GM18867 (cell line): ENCODE measurements around the gene C6orf163.
A peak's percentile ranks its signal among the peaks of the same experiment; 100 is the strongest.

Experiments used
- ATAC-seq: cut with Tn5 transposase; IDR thresholded peaks from one replicate; pipeline ENCODE4 v1.9.1; 2021; ENCODE audit warnings: mild to moderate bottlenecking, moderate library complexity; ENCODE audit not compliant: unreplicated experiment

Gene C6orf163

GRCh38 chr6:87356181-87356580 lies 11.6 kb downstream of the C6orf163 start:
- no peak for ATAC-seq

DNA sequence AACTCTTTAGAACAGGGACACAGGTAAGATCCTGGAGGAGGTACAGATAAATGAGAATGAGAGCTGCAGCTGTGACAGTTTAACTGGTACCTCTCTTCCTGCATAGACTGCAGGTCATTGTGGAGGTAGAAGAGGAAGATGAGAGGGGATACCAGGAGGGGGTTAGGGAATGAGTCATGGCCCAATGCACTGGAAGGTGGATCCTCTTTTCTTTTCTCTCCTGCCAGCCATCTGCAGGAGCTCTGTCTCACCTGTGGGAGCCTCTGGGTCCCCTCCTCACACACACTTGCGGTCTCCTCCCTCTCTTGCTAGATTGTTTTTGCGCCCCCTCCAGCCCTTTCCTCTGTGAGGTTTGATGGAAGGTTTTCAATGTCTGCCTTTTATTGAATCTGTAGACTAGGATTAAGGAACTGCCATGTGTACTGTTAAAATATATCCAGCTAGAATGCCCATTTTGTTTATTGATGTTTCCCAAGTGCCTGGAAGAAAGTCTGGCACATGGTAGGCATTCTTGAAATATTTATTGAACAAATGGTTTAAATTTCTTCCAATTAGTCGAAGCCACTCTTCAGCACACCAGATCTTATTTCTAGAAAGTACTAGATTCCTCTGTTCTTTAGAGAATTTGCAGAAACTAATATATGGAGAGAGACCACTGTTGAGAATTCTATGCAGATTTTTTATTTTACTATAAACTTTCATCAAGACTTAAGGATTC lies 13.0 kb downstream of the C6orf163 start:
- ATAC-seq, result no peak

GRCh38 chr6:87364602-87365252 lies 20.1 kb downstream of the C6orf163 start:
- ATAC-seq, result no peak

DNA sequence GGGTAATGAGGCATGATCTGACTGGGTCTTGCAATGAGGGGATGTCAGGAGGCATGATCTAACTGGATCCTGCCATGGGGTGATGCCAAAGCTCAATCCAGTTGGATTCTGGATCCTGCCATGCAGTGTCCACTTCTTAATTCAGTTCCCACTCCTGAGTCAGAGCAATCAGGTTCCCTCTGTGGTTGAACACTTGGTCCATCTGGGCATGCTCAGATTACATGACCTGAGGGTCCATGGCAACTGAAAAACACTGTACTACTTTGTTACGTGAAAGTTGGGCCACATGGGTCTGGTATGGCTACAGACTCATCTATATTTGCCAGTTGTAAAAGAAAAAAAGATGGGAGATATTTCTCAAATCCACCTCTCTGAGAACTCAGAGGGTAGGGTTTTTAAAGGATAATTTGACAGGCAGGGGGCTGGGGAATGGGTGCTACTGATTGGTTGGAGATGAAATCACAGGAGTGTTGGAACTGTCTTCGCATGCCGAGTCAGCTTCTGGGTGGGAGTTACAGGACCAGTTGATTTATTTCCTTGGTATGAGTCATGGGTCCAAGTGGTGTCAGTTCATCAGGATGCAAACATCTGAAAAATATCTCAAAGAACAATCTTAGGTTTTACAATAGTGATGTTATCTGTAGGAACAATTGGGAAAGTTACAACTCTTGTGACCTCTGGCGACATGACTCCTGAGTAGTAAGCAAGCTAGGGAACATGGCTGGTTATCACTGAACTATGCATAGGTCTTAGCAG lies 21.6 kb downstream of the C6orf163 start:
- no peak for ATAC-seq

DNA sequence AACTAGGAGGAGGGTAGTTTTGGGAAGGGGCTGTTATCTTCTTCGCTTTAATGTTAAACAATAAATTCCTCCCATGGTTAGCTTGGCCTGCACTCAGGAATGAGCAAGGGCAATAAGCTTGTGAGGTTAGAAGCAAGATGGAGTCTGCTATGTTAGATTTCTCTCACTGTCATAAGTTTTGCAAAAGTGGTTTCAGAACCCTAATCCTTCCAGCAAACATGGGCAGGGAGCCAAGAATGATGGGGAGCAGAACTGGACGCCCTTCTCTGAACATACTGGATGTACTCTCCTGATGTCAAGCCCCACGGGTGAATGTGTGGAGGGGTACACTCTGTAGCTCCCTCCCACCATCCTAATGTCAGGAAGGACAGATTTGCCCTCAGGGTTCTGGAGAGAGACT lies 22.3 kb downstream of the C6orf163 start:
- no peak for ATAC-seq

DNA sequence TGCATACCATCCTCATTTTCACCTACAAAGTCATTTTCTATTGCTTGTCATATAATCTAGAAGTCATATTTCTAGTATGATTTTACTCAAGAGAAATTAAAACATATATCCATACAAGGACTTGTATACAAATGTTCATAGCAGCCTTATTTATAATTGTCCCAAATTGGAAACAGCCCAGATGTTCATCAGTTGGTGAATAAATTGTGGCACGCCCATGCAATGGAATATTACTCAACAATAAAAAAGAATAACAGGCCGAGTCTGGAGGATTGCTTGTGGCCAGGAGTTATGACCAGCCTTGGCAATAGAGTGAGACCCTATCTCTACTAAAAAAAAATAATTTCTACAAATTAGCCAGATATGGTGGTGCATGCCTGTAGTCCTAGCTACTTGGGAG lies 28.8 kb downstream of the C6orf163 start:
- ATAC-seq, result no peak

- ATAC-seq, result no peak
Observed at GRCh38 chr6:87375315-87375714, 30.7 kb downstream of the C6orf163 start.

DNA sequence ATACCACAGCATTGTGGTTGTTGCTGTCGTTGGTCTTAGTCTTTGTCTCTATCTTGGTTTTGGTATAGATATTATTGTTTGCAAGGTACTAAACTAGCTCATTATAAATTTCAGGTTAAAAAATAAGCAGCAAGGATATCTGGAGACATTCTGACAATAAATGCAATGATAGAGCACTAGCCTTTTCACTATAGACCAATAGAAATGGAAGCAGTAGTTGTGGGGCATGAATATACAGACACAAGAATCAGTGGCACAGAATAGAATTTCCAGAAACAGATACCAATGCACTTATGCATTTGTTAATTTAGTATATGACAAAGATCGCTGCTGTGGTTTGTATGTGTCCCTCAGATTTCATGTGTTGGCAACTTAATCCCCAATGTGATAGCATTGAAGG lies 32.0 kb downstream of the C6orf163 start:
- ATAC-seq, result no peak

- peak; percentile 44 for ATAC-seq
Observed at GRCh38 chr6:87378947-87379346, 34.3 kb downstream of the C6orf163 start.

DNA sequence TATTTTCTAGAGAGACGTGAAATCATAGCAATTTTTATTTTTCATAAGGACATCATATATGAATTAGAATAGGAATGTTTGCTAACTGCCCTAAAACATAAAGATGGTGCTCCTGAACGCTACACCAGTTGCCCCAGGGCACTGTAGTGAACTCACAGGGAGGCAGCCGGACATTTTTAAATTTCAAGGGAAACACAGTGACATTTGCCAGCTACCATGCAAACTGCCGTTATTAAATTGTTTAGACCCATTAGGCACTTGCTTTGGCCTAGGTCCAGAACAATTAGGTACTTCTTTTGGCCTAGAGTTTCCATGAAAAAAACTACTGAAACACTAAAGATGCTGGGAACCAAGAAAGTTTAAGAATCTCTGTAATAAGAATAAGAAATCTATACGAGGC lies 38.2 kb downstream of the C6orf163 start:
- no peak for ATAC-seq

DNA sequence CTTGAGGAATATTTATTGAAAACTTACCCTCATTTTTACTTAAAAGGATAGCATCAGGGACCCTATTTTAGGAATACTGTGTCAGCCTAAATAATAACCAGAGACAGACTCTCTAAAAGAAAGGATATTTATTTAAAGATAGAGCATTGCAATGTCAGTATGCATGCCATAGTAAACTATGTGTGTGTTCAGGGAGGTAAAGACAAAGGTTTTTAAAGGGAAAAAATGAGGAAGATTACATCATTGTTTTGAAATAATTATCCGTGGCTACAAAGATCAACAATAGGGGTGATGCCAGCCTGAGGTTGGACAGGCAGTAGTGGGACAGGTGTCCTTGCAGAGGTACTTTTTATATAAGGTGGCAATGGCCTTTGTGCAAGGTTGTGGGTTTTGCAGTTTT lies 39.4 kb downstream of the C6orf163 start:
- no peak for ATAC-seq

DNA sequence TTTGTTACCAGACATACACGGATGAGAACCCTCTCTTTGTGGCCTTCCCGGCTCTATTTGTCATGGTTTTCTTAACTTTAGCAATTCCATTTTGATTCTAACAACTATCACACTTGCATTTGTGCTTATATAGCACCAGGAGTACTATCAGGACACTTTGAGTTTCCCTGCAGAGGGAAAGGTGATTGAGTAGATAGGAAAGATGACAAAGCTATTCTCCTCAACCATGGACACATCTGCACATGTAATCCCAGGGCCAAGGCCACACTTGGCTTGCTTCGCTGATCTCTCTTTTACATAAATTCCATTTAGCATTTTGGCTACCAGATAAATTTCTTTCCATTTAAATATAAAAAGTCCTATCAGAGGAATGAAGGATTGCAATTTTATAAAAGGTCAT lies 39.8 kb downstream of the C6orf163 start:
- ATAC-seq, result no peak

DNA sequence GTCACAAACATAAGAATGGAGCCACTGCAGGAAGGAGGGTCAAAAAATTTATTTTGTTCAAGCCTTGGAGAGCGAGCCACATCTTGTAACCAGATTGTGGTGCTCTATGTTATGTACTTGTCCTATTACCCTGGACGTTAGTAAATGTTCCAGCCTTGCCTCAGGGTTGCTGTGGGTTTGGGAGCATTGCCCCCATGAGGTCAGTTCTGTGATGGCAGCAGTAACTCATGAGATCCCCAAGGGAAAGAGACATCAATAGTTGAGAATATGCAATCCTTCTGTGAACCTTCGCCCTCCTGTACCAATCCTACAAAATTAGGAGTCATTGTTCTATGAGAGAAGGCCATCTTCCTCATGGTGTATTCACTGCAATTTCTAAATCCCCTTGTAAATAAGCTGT lies 46.7 kb downstream of the C6orf163 start:
- ATAC-seq, result peak; percentile 62

- ATAC-seq, result peak; percentile 83
Observed at GRCh38 chr6:87393026-87393622, 48.5 kb downstream of the C6orf163 start.

GRCh38 chr6:87395431-87395830 lies 50.8 kb downstream of the C6orf163 start:
- no peak for ATAC-seq

- ATAC-seq, result peak; percentile 90
Observed at GRCh38 chr6:87396595-87397392, 52.2 kb downstream of the C6orf163 start.

DNA sequence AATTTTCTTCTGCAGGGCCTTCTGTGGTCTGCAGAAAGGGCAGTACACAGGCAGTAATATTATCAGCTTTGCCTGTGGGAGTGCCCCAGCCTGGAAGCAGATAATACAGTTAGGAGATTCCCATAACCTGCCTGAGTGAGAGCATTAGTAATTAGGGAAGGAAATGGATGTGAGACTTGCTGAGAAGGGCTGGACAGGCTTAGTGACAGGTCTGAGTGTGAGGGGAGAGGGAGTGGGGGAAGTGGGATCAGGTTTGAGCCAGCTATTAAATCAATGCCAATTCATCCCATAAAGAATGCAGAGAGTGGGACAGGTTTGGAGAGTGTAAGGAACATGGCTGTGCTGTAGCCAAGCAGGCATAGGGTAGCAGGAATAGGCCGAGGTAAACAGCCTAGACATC lies 53.0 kb downstream of the C6orf163 start:
- no peak for ATAC-seq

GRCh38 chr6:87401832-87402231 lies 57.2 kb downstream of the C6orf163 start:
- ATAC-seq, result no peak

DNA sequence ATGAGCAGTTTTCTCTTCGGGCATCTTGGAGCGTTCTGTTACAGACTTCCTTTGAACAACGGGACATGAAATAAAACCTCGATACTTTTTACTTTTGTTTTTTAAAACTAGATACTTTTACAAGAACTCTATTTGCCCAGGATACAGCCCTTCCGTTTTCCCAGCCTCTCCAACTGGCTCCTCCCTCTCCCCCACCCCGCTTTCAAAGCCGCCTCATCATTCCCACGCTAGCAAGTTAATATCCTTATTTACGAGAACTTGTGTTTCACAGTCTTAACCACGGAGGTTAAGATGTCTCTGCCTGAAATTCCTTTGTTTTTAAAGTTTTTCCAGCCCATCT lies 62.9 kb downstream of the C6orf163 start:
- peak; percentile 9 for ATAC-seq

GRCh38 chr6:87407901-87408720 lies 63.5 kb downstream of the C6orf163 start, which contains the start of gene CFAP206:
CFAP206 (plus strand) TSS chr6:87407972; CDS start chr6:87409840, 1,868 bp downstream.
- ATAC-seq, result peak; percentile 86
